ENCODE data around the gene SPATA31C1.

DNA sequence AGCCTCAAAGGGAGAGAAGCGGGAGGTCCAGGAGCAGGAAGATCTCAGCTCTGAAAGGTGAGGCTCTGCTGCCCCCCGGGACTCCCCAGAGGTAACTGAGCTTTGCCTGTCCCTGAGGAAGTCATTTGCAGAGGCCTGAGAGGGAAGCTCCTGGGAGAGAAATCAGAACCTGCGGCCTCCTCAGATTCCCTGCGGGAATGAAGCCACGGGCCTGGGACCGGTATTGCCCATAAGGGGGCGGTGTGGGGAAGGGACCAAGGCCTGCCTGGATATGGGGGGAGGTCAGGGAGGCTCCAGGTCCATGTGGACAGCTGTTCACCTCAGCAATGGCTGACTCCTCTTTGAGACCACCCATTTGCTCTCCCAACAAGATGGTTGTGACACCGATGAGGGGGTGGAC lies 33.8 kb upstream of the SPATA31C1 start:
- no peak for TF ChIP-seq CTCF (IDR thresholded peaks at IDR 0.05)
- TF ChIP-seq EZH2 (IDR thresholded peaks at IDR 0.05; ENCODE audit: borderline replicate concordance, insufficient read depth, low read depth, low read length, poor library complexity, severe bottlenecking), result no peak
